ENCODE results near the gene MYO7B.

Gene MYO7B

GRCh38 chr2:127652786-127653357 is 117.4 kb downstream of the MYO7B start:
- DNase-seq = no peak

DNA sequence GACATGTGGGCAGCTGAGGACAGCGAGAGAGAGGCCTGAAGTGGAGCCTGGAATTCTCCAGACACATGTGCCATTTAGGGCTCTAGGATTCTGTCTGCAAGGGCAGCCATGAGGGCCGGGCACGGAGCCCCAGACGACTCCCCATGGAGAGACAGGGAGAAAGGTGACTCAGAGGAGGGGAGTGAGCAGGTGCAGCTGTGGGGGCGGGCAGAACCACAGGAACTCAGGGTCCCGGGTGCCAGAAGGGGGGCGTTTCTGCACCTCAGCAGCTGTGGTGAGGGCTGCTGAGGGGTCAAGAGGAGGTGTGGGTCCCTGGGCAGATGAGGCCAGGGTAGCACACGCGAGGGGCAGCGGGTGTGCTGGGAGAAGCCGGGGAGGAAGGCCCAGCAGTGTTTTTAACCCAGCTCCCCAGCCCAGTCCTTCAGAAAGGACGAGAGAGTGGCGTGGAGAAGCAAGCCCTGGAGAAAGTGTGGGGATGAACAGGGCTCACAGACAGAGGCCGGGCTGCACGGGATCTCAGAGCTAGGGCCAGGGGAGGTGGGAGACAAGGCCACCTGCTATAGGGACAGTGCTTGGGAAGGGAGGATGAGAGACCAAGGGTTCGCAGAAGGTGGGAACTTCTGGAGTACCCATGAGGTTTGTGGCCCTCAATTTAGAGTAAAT is 118.1 kb downstream of the MYO7B start:
- DNase-seq = no peak

DNA sequence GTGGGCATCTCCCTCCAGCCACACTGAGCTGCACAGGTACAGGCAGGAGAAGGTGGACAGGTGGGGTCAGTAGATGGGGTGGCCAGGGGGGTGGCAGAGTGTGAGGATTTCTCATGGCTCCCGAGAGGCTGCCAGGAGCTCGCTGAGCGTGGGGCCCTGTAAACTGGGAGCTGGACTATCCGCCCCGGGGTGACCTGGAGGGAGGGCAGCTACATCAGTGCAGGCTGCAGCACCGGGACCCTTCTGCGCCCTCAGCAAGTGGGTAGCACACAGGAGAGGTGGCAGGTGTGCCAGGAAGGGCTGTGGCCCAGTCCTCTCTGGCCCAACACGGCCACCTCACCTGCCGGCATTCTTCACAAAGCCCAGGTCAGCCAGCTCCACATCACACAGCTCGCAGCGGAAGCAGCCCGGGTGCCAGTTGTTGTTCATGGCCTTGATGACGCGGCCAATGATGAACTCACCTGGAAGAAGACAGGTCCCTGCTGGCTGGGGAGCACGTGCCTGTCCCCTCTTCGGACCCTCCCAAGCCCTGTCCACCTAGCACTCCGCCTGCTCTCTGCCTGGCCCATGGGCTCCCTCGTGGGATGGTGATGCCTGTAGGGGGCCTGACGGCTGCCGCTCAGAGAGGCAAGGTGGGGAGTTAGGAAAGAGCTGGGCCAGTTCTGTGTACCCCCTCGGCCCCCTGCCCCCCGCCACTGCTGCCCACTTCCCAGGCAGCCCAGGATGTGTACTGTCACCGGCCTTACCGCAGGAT is 118.8 kb downstream of the MYO7B start:
- DNase-seq = no peak

GRCh38 chr2:127654838-127655175 is 119.3 kb downstream of the MYO7B start:
- no peak for DNase-seq

DNA sequence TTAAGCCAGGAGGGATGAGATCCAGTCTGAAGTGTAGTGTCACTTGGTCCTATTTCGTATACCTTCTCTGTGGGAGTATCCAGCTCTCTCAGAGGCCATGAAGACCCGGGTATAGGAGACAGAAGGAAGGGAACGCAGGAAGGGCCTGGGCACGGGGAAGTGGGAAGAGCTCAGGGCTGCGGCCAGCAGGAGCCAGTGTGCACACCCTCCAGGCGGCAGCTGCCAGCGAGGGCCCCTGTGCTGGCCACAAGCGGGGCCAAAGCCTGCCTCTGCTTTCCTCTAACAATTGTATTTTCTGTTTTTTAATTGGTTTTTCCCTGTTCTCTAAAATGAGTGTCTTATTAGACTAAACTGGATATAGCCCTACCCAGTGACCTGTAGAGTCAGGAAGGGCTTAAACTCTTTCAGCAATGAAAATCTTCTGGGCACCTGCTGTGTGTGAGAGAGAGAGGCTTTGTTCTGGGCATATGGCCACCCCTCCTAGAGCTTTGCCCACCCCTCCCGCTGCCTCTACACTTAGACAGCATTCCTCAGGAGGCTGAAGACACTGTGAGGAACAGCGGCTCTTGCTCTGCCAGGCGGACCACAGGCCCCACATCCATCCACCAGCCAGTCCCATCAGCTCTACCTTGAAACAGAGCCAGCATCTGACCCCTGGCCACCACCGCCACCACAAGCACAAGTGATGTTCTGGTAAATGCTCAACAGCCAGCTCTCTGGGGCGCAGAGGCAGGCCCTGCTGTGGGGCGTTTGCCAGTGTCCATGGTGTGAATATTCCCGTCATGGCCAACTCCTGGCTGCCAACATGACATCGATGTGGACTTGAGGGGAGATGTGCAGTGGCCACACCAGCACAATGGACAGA is 120.0 kb downstream of the MYO7B start:
- no peak for DNase-seq

GRCh38 chr2:127656569-127657231 is 121.2 kb downstream of the MYO7B start:
- DNase-seq = no peak

DNA sequence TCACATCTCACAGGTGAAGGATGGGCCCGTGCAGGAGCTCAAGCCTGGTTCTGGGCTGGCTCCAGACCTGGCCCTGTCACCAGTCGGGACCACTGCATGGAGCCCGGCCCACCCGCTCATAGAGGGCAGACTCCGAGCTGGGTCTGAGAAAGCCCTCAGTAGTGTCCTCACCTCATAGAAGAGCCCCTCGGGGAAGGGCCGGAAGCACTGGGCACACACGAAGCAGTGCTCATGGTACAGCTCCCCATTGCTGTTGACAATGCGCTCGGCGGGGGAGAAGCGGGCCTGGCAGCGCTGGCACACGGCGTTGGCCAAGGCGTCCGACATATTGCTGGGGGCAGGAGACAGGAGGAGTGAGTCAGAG is 121.7 kb downstream of the MYO7B start:
- no peak for DNase-seq

DNA sequence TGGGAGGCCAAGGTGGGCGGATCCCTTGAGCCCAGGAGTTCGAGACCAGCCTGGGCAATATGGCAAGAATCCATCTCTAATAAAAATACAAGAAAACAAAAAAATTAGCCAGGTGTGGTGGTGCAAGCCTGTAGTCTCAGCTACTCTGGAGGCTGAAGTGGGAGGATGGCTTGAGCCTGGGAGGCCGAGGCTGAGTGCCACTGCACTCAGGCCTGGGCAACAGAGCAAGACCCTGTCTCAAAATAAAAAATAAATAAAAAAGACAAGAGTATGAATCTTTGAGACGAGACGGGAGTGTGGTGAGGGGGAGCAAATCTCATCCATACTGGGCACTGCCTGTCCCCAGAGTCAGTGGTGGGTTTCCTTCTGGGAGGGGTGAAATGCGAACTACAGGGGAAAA is 122.7 kb downstream of the MYO7B start:
- DNase-seq = no peak

DNA sequence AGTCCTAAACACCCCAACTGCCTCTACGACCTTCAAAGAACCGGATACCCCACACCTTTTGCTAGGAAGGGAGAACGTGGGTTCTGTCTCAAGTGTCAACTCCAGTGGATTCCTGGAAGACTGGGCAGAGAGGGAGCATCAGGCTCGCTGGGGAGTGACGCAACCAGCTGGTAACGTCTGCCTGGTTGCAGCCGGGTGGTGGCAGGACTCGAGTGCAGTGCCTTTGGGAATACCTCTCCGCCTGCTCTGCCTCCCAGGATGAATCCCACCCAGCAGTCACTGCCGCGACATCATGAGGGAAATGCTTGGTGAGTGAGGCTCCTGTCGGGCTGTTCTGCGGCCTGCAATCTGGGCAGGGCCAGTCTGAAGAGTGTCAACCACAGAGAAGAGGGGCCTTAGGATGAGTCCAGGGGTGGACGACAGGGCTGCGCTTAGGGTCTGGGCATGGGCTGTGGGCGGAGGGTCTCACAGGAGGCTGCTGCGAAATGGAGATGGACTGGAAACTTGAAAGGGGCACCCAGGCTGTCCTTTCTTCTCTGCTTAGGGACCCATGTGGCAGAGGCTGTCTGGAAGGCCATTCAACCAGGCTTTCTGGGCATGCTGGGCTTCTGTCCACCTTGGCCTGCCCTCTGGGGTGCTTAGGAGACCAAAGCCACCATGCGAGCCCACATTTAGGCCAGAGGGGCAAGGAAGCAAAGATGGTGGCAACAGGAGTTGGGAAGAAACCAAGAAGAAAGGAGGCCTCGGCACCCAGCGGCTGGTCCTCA is 123.3 kb downstream of the MYO7B start:
- no peak for DNase-seq

DNA sequence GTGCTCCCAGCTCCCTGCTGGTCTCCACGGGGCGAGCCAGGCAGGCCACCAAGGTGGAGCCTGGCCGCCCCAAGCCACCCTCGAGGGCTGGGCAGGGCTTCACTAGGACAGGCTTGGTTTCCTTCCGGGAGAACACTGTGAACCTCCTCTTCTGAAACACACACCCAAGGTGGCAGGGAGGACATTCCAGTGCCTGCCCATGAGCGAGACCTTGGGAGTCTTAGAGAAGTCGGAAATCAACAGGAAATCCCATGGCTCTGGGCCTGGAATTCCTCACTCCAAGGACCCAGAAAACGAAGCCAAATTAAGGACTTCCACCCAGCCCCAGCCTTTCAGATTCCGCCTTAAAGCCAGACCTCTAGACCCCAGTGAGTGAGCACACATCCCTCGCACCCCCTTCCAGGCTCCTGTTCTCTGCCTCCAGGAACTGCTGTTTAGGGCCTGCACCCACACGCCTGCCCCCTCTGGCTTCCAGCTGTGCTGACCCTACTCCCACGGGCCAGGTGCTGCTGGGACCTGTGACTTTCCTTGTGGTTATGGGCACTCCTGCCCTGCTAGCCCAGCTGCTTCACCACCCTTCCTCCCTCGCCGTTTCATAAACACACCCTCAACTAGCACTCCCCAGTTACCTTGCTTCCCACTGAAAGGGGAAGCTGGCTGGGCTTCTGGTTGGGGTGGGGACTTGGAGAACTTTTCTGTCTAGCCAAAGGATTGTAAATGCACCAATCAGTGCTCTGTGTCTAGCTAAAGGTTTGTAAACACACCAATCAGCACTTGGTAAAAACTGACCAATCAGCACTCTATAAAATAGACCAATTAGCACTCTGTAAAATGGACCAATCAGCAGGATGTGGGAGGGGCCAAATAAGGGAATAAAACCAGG is 124.2 kb downstream of the MYO7B start:
- no peak for DNase-seq

- DNase-seq = no peak
These were observed 124.8 kb downstream of the MYO7B start for GRCh38 chr2:127660291-127660578.

- DNase-seq = no peak
These were observed 125.7 kb downstream of the MYO7B start for GRCh38 chr2:127661072-127661649.

- no peak for DNase-seq
These were observed 126.5 kb downstream of the MYO7B start for GRCh38 chr2:127661949-127662510.

GRCh38 chr2:127662937-127663565 is 127.6 kb downstream of the MYO7B start:
- no peak for DNase-seq

GRCh38 chr2:127663566-127664064 is 128.1 kb downstream of the MYO7B start:
- no peak for DNase-seq

GRCh38 chr2:127664065-127664894 is 128.8 kb downstream of the MYO7B start:
- DNase-seq = no peak

DNA sequence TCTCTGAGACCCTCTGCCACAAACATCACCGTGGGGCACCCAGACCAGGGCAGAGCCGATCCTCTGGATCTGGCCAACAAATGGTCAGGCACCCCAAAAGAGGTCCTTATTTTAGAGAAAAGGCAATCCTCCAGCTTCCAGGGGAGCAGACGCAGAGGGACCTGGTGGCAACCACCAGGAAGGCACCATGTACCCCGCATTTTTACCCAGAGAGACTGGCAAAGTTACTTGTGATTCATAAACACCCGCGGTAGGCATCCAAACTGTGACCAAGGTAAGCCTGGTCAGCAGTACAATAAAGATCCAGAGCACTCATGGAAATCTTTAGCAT is 129.4 kb downstream of the MYO7B start:
- no peak for DNase-seq

DNA sequence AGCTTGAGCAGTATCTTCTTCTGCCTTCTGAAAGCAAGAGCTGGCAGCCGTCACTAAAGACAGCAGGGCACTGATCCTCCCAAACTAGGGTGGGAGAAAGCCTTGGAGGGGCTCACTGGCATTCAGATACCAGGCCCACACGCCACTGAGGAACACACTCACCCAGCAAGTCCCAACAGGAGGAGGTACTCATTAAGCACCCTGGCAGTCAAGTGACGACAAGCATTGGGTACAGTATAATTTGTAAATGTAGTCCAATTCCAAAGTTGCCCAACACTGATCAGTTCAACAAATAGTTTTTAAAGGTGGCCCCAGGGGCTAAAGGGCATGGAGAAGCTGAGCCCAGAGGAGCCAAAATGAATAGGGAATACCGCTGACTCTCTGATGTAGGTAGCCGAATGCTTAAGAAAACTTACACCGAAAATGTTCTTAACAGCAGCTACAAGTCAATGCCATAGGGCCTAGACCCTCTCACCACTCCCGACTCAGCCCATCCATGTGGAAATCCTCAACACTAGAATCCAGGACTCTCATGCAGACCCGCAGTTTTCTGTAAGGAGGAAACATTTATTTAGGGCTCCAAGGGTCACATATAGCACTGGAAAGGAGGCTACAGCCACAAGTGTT is 129.9 kb downstream of the MYO7B start:
- no peak for DNase-seq

- DNase-seq = no peak
These were observed 133.6 kb downstream of the MYO7B start for GRCh38 chr2:127669056-127669455.
